H1 (cell line): ENCODE measurements around the gene APH1A. TPM values are rescaled to one million over a fixed set of nuclear protein-coding genes. Genes with fewer than 3 reads are reported as not detected.

Experiments used
- EZH2 ChIP-seq: fragments of 200-600 bp; sonication (generic); IDR thresholded peaks from 2 replicates; pipeline ENCODE4 v1.7.1; 2012; ENCODE audit warnings: low read depth, mild to moderate bottlenecking, moderate library complexity, low read length, inconsistent platforms; ENCODE audit not compliant: severe bottlenecking
- GABPA ChIP-seq: IDR thresholded peaks from 2 replicates; pipeline ENCODE4 v1.6.1; 2011; ENCODE audit warnings: mild to moderate bottlenecking, low read length, moderate library complexity, borderline replicate concordance; ENCODE audit not compliant: insufficient read depth
- HDAC2 ChIP-seq, 2 experiments: fragments of 300-600 bp in 1 of 2; sonication (generic) in 1 of 2; IDR thresholded peaks; 2 replicates each; pipeline ENCODE4 v1.6.1; 2011 to 2012; ENCODE audit warnings: low read depth in 2 of 2, low read length in 2 of 2, mild to moderate bottlenecking in 2 of 2, moderate library complexity in 2 of 2, borderline replicate concordance in 1 of 2, inconsistent platforms in 1 of 2
- HDAC6 ChIP-seq: IDR thresholded peaks from one replicate; pipeline ENCODE4 v1.7.1; 2012; ENCODE audit warnings: low read depth, mild to moderate bottlenecking, inconsistent platforms, low read length, moderate library complexity
- NANOG ChIP-seq: IDR thresholded peaks from 2 replicates; pipeline ENCODE4 v1.6.1; 2011; ENCODE audit warnings: low read length, low read depth, mild to moderate bottlenecking, inconsistent platforms; ENCODE audit not compliant: insufficient read depth, poor library complexity, severe bottlenecking
- RAD21 ChIP-seq, 2 experiments: IDR thresholded peaks in 1 of 2; conservative IDR thresholded peaks in 1 of 2; 2 replicates each; pipeline ENCODE4 v1.6.1; 2011; ENCODE audit warnings: low read depth in 2 of 2, low read length in 2 of 2, improper control_type of control experiment in 1 of 2, inconsistent platforms in 1 of 2, mild to moderate bottlenecking in 1 of 2, moderate library complexity in 1 of 2
- SP1 ChIP-seq: IDR thresholded peaks from 2 replicates; pipeline ENCODE4 v1.6.1; 2011; ENCODE audit warnings: low read depth, low read length
- SP4 ChIP-seq: IDR thresholded peaks from 2 replicates; pipeline ENCODE4 v1.6.1; 2012; ENCODE audit warnings: low read length, inconsistent platforms
- TAF1 ChIP-seq: IDR thresholded peaks from 2 replicates; pipeline ENCODE4 v1.6.1; 2011; ENCODE audit warnings: mild to moderate bottlenecking, low read depth, low read length
- ZNF274 ChIP-seq: IDR thresholded peaks from 2 replicates; pipeline ENCODE4 v1.7.0; 2012; ENCODE audit warnings: low read length, borderline replicate concordance; ENCODE audit errors: extremely low read depth
- polyA plus RNA-seq, 7 experiments: library from polyadenylated mRNA; depleted of rRNA in 3 of 7; stranded (reverse) in 5 of 7; unstranded in 2 of 7; fragments of >200 nt in 5 of 7; fragments of 200-250 nt in 2 of 7; gene quantifications; 1 replicate in 5 of 7; 2 replicates in 1 of 7; 4 replicates in 1 of 7; pipeline versions ENCODE4 v1.2.1 to v1.2.3, GENCODE V29; 2011 to 2013; ENCODE audit warnings: missing spikeins in 2 of 7, mixed read lengths in 2 of 7
- total RNA-seq: library from RNA; stranded (reverse); fragmentation: NEBNext Ultra II Directional; extraction: Animal tissue kit (Norgen Biotek cat#: 25700); gene quantifications from 2 replicates; pipeline ENCODE4 v1.2.1, GENCODE V29; 2021
- TF ChIP-seq, protein P1 (sequence below): IDR thresholded peaks from 2 replicates; pipeline ENCODE4 v1.6.1; 2012; ENCODE audit warnings: inconsistent platforms
- TF ChIP-seq, protein P2 (sequence below): IDR thresholded peaks from 2 replicates; pipeline ENCODE4 v1.6.1; 2012; ENCODE audit warnings: low read length, inconsistent platforms

APH1A gene
- total and polyA plus RNA-seq, 2 of the 8 experiments (the other 6 are each of a cell fraction or from before 2014, with no cell fraction given) = 111 to 183 TPM

DNA sequence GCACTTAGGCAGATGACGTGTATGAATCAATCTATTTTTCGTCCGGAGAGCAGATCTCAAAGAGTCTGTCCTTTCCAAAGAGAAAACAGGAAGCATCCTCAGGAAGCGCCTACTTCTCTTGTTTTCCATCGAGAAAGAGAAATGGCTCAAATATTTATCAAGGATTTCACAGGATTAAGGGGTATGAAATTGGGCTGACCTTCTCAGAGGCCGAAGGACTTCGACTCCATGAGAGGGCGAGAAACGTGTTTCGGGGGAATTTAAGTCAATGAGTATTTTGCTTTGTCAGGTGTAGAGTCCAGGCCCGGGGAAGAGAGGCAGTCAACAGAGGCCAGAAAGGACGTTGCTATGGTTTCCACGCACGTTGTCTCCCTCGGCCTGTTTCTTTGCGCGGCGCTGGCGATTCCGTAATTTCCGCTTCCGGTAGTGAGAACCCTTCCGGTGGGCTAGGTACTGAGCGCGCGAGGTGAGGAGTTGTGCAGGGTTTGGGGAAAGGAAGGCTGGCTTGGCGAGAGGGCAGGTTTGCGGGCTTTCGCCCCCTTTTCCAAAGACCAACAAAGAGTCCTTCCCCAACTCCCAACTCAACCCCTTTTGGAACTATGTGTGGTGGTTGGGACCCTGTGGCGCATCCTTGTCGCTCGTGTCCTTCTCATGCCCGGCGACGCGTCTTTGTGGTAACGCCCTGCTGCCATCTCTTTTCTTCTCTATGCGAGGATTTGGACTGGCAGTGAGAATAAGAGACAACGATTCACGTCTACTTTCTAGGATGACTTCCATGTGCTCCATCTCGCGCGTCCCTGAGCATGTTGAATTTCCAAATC lies 24.8 kb upstream of the APH1A start, which contains the start of gene MRPS21 (continued):
- TF ChIP-seq GABPA = peak; percentile 94; the same call in 1 of the 2 replicates
- 0 out of 4 replicates have a peak, but pooled peaks of 1 of the 2 experiments have one; percentile 36 for TF ChIP-seq HDAC2 (IDR thresholded peaks at IDR 0.05; ENCODE audit: borderline replicate concordance in 1 of 2, low read depth in 2 of 2, low read length in 2 of 2)
- TF ChIP-seq TAF1 = peak; percentile 92
- TF ChIP-seq NANOG = no peak
- TF ChIP-seq ZNF274 = no peak
- TF ChIP-seq EZH2 = no peak
- no peak for TF ChIP-seq SP1
- TF ChIP-seq SP4 = no peak; the same call in 1 of the 2 replicates
- TF ChIP-seq HDAC6 = no peak
- no peak for TF ChIP-seq RAD21 (IDR thresholded peaks at IDR 0.05 in 1 of 2, conservative IDR thresholded peaks at IDR 0.05 in 1 of 2; ENCODE audit: low read depth in 2 of 2, low read length in 2 of 2)
- TF ChIP-seq, protein P1, sequence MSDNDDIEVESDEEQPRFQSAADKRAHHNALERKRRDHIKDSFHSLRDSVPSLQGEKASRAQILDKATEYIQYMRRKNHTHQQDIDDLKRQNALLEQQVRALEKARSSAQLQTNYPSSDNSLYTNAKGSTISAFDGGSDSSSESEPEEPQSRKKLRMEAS = peak; percentile 89
- TF ChIP-seq, protein P2, sequence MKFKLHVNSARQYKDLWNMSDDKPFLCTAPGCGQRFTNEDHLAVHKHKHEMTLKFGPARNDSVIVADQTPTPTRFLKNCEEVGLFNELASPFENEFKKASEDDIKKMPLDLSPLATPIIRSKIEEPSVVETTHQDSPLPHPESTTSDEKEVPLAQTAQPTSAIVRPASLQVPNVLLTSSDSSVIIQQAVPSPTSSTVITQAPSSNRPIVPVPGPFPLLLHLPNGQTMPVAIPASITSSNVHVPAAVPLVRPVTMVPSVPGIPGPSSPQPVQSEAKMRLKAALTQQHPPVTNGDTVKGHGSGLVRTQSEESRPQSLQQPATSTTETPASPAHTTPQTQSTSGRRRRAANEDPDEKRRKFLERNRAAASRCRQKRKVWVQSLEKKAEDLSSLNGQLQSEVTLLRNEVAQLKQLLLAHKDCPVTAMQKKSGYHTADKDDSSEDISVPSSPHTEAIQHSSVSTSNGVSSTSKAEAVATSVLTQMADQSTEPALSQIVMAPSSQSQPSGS = peak; percentile 29; the same call in 1 of the 2 replicates
